ENCODE measurements around the gene POMT1.

POMT1 gene

DNA sequence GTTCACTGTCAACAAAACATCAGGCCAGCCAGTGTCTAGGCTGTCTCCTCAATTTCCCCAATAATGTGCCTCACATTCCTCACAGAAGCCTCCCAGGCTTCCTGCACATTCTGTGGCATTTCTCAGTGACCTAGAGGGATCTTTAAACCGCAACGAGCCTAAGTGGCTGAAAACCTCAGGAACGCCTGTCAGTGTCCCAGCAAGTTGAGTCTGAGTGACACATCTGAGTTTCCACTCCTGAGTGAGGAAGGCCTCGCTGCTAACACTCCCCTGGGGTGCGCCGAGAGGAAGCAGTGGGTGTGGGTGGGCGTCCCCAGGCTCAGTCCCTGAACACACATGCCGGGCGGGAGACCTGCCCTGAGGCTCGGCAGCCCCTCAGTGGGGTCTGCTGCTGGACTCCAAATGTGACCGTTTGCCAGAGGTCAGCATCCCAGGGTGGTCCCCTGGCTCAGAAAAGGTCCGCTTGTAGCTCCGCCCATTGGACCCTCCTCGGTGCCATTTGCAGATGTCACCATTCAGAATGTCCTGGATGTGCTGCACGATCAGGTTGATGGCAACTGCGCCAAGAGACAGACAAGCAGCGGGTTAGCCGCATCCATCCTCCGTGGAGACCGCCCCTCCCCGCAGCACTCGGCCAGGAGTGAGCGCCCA is 22.1 kb downstream of the POMT1 start:
- Histone ChIP-seq H3K4me3 (ENCODE audit: low read length) (no peak overlapping the region), H3F3A (ENCODE audit: control insufficient read depth, insufficient read depth) (no peaks in the 10 kb centered on the region), H4K20me1 (ENCODE audit: control insufficient read depth, insufficient read depth, low read depth, low read length) (no peaks in the 10 kb centered on the region), H3K79me2 (ENCODE audit: control insufficient read depth, low read length) (peaks cover 4% of the 10 kb centered on the region), H3K9me2 (replicated peaks; ENCODE audit: control insufficient read depth, low read length) (no peaks in the 10 kb centered on the region), H3K4me1 (ENCODE audit: control insufficient read depth, low read length) (peaks cover under 1% of the 10 kb centered on the region), H3K36me3 (ENCODE audit: control insufficient read depth, low read length) (peaks cover 89% of the 10 kb centered on the region), H3K27me3 (ENCODE audit: control insufficient read depth, low read length) (no peaks in the 10 kb centered on the region), H3K27ac (ENCODE audit: low read depth, low read length) (no peak overlapping the region), H3K4me2 (ENCODE audit: low read length) (no peak overlapping the region), H3K9me3 (ENCODE audit: control insufficient read depth, insufficient read depth, low read length) (no peaks in the 10 kb centered on the region)
- TF ChIP-seq EZH2phosphoT487 (IDR thresholded peaks at IDR 0.05; ENCODE audit: borderline replicate concordance, low read length), result no peak
- TF ChIP-seq, protein P1, sequence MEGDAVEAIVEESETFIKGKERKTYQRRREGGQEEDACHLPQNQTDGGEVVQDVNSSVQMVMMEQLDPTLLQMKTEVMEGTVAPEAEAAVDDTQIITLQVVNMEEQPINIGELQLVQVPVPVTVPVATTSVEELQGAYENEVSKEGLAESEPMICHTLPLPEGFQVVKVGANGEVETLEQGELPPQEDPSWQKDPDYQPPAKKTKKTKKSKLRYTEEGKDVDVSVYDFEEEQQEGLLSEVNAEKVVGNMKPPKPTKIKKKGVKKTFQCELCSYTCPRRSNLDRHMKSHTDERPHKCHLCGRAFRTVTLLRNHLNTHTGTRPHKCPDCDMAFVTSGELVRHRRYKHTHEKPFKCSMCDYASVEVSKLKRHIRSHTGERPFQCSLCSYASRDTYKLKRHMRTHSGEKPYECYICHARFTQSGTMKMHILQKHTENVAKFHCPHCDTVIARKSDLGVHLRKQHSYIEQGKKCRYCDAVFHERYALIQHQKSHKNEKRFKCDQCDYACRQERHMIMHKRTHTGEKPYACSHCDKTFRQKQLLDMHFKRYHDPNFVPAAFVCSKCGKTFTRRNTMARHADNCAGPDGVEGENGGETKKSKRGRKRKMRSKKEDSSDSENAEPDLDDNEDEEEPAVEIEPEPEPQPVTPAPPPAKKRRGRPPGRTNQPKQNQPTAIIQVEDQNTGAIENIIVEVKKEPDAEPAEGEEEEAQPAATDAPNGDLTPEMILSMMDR (IDR thresholded peaks at IDR 0.05; ENCODE audit: low read depth, low read length, poor library complexity, severe bottlenecking), result no peak

GRCh38 chr9:131525643-131526565 is 23.2 kb downstream of the POMT1 start:
- no peaks in the 10 kb centered on the region for H3K9me2 ChIP-seq (replicated peaks; ENCODE audit: control insufficient read depth, low read length)
- TF ChIP-seq, protein P1 (IDR thresholded peaks at IDR 0.05; ENCODE audit: low read depth, low read length, poor library complexity, severe bottlenecking), result no peak
- TF ChIP-seq EZH2phosphoT487 (IDR thresholded peaks at IDR 0.05; ENCODE audit: borderline replicate concordance, low read length), result no peak
- H3K4me3 ChIP-seq (ENCODE audit: low read length), result no peak overlapping the region
- no peak overlapping the region for H3K27ac ChIP-seq (ENCODE audit: low read depth, low read length)
- no peaks in the 10 kb centered on the region for H3F3A ChIP-seq (ENCODE audit: control insufficient read depth, insufficient read depth)
- no peaks in the 10 kb centered on the region for H3K27me3 ChIP-seq (ENCODE audit: control insufficient read depth, low read length)
- H3K4me1 ChIP-seq (ENCODE audit: control insufficient read depth, low read length), result peaks cover 8% of the 10 kb centered on the region
- H3K9me3 ChIP-seq (ENCODE audit: control insufficient read depth, insufficient read depth, low read length), result no peaks in the 10 kb centered on the region
- H3K79me2 ChIP-seq (ENCODE audit: control insufficient read depth, low read length), result peaks cover 15% of the 10 kb centered on the region
- H3K4me2 ChIP-seq (ENCODE audit: low read length), result no peak overlapping the region
- peaks cover 86% of the 10 kb centered on the region for H3K36me3 ChIP-seq (ENCODE audit: control insufficient read depth, low read length)
- no peaks in the 10 kb centered on the region for H4K20me1 ChIP-seq (ENCODE audit: control insufficient read depth, insufficient read depth, low read depth, low read length)

- H3K4me3 ChIP-seq (ENCODE audit: low read length), result no peak overlapping the region
- H3K27me3 ChIP-seq (ENCODE audit: control insufficient read depth, low read length), result no peaks in the 10 kb centered on the region
- no peak for TF ChIP-seq EZH2phosphoT487 (IDR thresholded peaks at IDR 0.05; ENCODE audit: borderline replicate concordance, low read length)
- TF ChIP-seq, protein P1 (IDR thresholded peaks at IDR 0.05; ENCODE audit: low read depth, low read length, poor library complexity, severe bottlenecking), result no peak
- no peak overlapping the region for H3K4me2 ChIP-seq (ENCODE audit: low read length)
- no peaks in the 10 kb centered on the region for H3F3A ChIP-seq (ENCODE audit: control insufficient read depth, insufficient read depth)
- H3K27ac ChIP-seq (ENCODE audit: low read depth, low read length), result no peak overlapping the region
- H3K4me1 ChIP-seq (ENCODE audit: control insufficient read depth, low read length), result peaks cover 13% of the 10 kb centered on the region
- H3K36me3 ChIP-seq (ENCODE audit: control insufficient read depth, low read length), result peaks cover 65% of the 10 kb centered on the region
- H3K79me2 ChIP-seq (ENCODE audit: control insufficient read depth, low read length), result peaks cover 16% of the 10 kb centered on the region
- no peaks in the 10 kb centered on the region for H3K9me2 ChIP-seq (replicated peaks; ENCODE audit: control insufficient read depth, low read length)
- no peaks in the 10 kb centered on the region for H3K9me3 ChIP-seq (ENCODE audit: control insufficient read depth, insufficient read depth, low read length)
- H4K20me1 ChIP-seq (ENCODE audit: control insufficient read depth, insufficient read depth, low read depth, low read length), result no peaks in the 10 kb centered on the region
Measured at GRCh38 chr9:131528186-131528585, 25.5 kb downstream of the POMT1 start.

Data from DOHH2 (cell line).